Right lobe of liver (tissue), 6 donors: ENCODE measurements around the gene KCNJ4. TPM values are rescaled to one million over a fixed set of nuclear protein-coding genes. Genes with fewer than 3 reads are reported as not detected.

ENCODE experiments used
- ATAC-seq, 4 donors: fragments of 200-7000 bp; cut with Tn5 transposase; one replicate each; pipeline ENCODE4 v1.9.1; 2020; ENCODE audit warnings: mild to moderate bottlenecking in 4 of 4, moderate library complexity in 4 of 4
- DNase-seq, 3 donors: peaks; one replicate each; pipeline ENCODE4 v3.0.0-alpha.2; 2020
- H3K27ac ChIP-seq, 3 donors: fragments of 200-600 bp; one replicate each; pipeline ENCODE4 v1.8.0; 2022
- H3K27me3 ChIP-seq, 2 donors: fragments of 200-600 bp; one replicate each; pipeline ENCODE4 v1.8.0; 2022
- H3K36me3 ChIP-seq, 4 donors: fragments of 200-600 bp; sonication (generic) in 1 of 4; one replicate each; pipeline versions ENCODE4 v1.5.1 to v1.8.0; 2017 to 2022; ENCODE audit warnings: control low read depth in 1 of 4
- H3K4me1 ChIP-seq, 4 donors: fragments of 200-600 bp; sonication (generic) in 1 of 4; one replicate each; pipeline versions ENCODE4 v1.5.1 to v1.8.0; 2017 to 2022; ENCODE audit warnings: control low read depth in 1 of 4
- H3K4me3 ChIP-seq, 3 donors: fragments of 200-600 bp; one replicate each; pipeline ENCODE4 v1.8.0; 2022
- H3K9me3 ChIP-seq, 4 donors: fragments of 200-600 bp; sonication (generic) in 1 of 4; one replicate each; pipeline versions ENCODE4 v1.5.1 to v1.8.0; 2017 to 2022; ENCODE audit warnings: control low read depth in 1 of 4
- CTCF ChIP-seq, 4 donors: fragments of 200-600 bp in 3 of 4; fragments of 450-650 bp in 1 of 4; IDR thresholded peaks; one replicate each; pipeline versions ENCODE4 v1.5.1 to v1.8.0; 2016 to 2022; ENCODE audit warnings: antibody characterized with exemption in 4 of 4, mild to moderate bottlenecking in 2 of 4
- POLR2A ChIP-seq: fragments of 450-650 bp; IDR thresholded peaks from one replicate; pipeline ENCODE4 v1.6.1; 2017; ENCODE audit warnings: antibody characterized with exemption, mild to moderate bottlenecking
- WGBS: methylation state at CpG from one replicate; pipeline ENCODE4 v1.1.6; 2018; ENCODE audit warnings: low coverage, low lambda C conversion rate; ENCODE audit not compliant: insufficient coverage; ENCODE audit errors: missing lambda C conversion rate; 5-methylcytosine and 5-hydroxymethylcytosine counted together
- intact Hi-C, 2 donors: fragments of 100-400 bp; cut with DNase I; formaldehyde crosslinking; loops; one replicate each; pipeline versions ENCODE4 v1.11.2 to v1.14.1; 2022
- total RNA-seq, 6 experiments: library from RNA; depleted of rRNA in 2 of 6; stranded (reverse); fragments of >200 nt in 2 of 6; fragmentation: NEBNext Ultra II Directional in 3 of 6; extraction: Animal tissue kit (Norgen Biotek cat#: 25700) in 3 of 6; gene quantifications; one replicate each; pipeline versions ENCODE4 v1.1.0 to v1.2.4, GENCODE V29; 2016 to 2023
- donor health status: DM: no; HTN: yes; CAD: no.
- donor health status: DM: no; HTN: no; CAD: no.
- donor health status: DM: no; HTN: no; CAD: no.
- donor health status: DM: no; HTN: yes; CAD: no.
- donor health status: DM: no; HTN: yes; CAD: no.

Gene KCNJ4
- total RNA-seq, 6 experiments from 2014 or later: not detected

GRCh38 chr22:38449776-38450175 lies 5.2 kb downstream of the KCNJ4 start:
- peaks cover 0 to 4% (median 0%) of the 10 kb centered on the region in 4 donors for H3K4me1 ChIP-seq
- DNase-seq (no peak), ATAC-seq (no peak)
- 46% methylated on average over 5 of the region's 18 CpGs for WGBS
- TF ChIP-seq CTCF (IDR thresholded peaks at IDR 0.05) (no peak), POLR2A (no peak)
- H3K36me3 ChIP-seq: no peaks in the 10 kb centered on the region
- H3K27me3 ChIP-seq: no peaks in the 10 kb centered on the region
- intact Hi-C loops: no loop called here
- no peak overlapping the region for H3K27ac ChIP-seq
- H3K4me3 ChIP-seq: no peak overlapping the region
- no peaks in the 10 kb centered on the region for H3K9me3 ChIP-seq

- Histone ChIP-seq H3K27ac (no peak overlapping the region), H3K4me1 (no peaks in the 10 kb centered on the region), H3K9me3 (no peaks in the 10 kb centered on the region), H3K36me3 (no peaks in the 10 kb centered on the region), H3K4me3 (no peak overlapping the region), H3K27me3 (no peaks in the 10 kb centered on the region)
- 39% methylated on average over 3 of the region's 14 CpGs for WGBS
- no peak for TF ChIP-seq CTCF (IDR thresholded peaks at IDR 0.05)
- TF ChIP-seq POLR2A: no peak
- DNase-seq (no peak), ATAC-seq (peak in 1 of 4 donors; percentile 41)
- intact Hi-C loops: no loop called here
Observed at GRCh38 chr22:38448945-38449745, 5.9 kb downstream of the KCNJ4 start.

GRCh38 chr22:38446018-38446601 lies 8.9 kb downstream of the KCNJ4 start:
- Histone ChIP-seq H3K27ac (no peak overlapping the region), H3K36me3 (no peaks in the 10 kb centered on the region), H3K4me3 (no peak overlapping the region), H3K4me1 (no peaks in the 10 kb centered on the region), H3K27me3 (no peaks in the 10 kb centered on the region), H3K9me3 (no peaks in the 10 kb centered on the region)
- DNase-seq (no peak), ATAC-seq (no peak)
- intact Hi-C loops: no loop called here
- TF ChIP-seq CTCF (IDR thresholded peaks at IDR 0.05) (no peak), POLR2A (no peak)
- WGBS: 53% methylated on average over 3 of the region's 9 CpGs

- no peaks in the 10 kb centered on the region for H3K36me3 ChIP-seq
- no peak for ATAC-seq
- no peaks in the 10 kb centered on the region for H3K27me3 ChIP-seq
- no peak overlapping the region for H3K4me3 ChIP-seq
- no peak for DNase-seq
- TF ChIP-seq POLR2A (no peak), CTCF (IDR thresholded peaks at IDR 0.05) (no peak)
- no peak overlapping the region for H3K27ac ChIP-seq
- intact Hi-C loops: no loop called here
- 85% methylated on average over 9 of the region's 10 CpGs for WGBS
- no peaks in the 10 kb centered on the region for H3K9me3 ChIP-seq
- H3K4me1 ChIP-seq: no peaks in the 10 kb centered on the region
Observed at GRCh38 chr22:38444783-38445182, 10.2 kb downstream of the KCNJ4 start.
